Measurements from ENCODE around the gene ZNF428.

Gene ZNF428

GRCh38 chr19:43578787-43579186, 40.6 kb downstream of the ZNF428 start:
- no peak for TF ChIP-seq NFRKB (IDR thresholded peaks at IDR 0.05)
- TF ChIP-seq FOXA1 (IDR thresholded peaks at IDR 0.05): no peak
- TF ChIP-seq LEF1 (IDR thresholded peaks at IDR 0.05; ENCODE audit: borderline replicate concordance): no peak
- CTCF ChIA-PET: no interaction called here
- POLR2A ChIA-PET: interaction anchor here (1.7 kb wide), 1 partner anchor 17 kb away, joined by 8 read pairs; the partner anchor contains the start of genes IRGQ and ZNF576
- no peak for DNase-seq (ENCODE audit: extremely low spot score)

- TF ChIP-seq NFRKB (IDR thresholded peaks at IDR 0.05) (no peak), BHLHE40 (IDR thresholded peaks at IDR 0.05; ENCODE audit: borderline replicate concordance) (no peak), L3MBTL2 (conservative IDR thresholded peaks at IDR 0.05) (peak; percentile 58)
- POLR2A ChIA-PET: interaction anchor here (2.8 kb wide), 1 partner anchor 20 kb away, joined by 16 read pairs; the partner anchor contains the start of genes IRGQ and ZNF576
- DNase-seq (ENCODE audit: extremely low spot score): no peak
- CTCF ChIA-PET: interaction anchor here (0.6 kb wide), 2 partner anchors 76 to 145 kb away, joined by 3 to 10 read pairs; no protein-coding TSS in a partner anchor
Measured at GRCh38 chr19:43575955-43576878, 43.2 kb downstream of the ZNF428 start.

GRCh38 chr19:43575156-43575950, 44.1 kb downstream of the ZNF428 start, which contains the start of the genes PINLYP and XRCC1:
TSS of gene PINLYP (plus strand) at chr19:43575801. CDS start at chr19:43577192, 1,391 bp downstream.
TSS of gene XRCC1 (minus strand) at chr19:43575527. CDS start at chr19:43575458, 69 bp downstream.
- no peak for TF ChIP-seq ARNT (IDR thresholded peaks at IDR 0.05)
- TF ChIP-seq LEF1 (IDR thresholded peaks at IDR 0.05; ENCODE audit: borderline replicate concordance): no peak
- no peak for TF ChIP-seq SP1 (IDR thresholded peaks at IDR 0.05)
- TF ChIP-seq PKNOX1 (IDR thresholded peaks at IDR 0.05): no peak
- TF ChIP-seq TARDBP (IDR thresholded peaks at IDR 0.05): no peak
- no peak for TF ChIP-seq BHLHE40 (IDR thresholded peaks at IDR 0.05; ENCODE audit: borderline replicate concordance)
- no peak for TF ChIP-seq SUZ12 (IDR thresholded peaks at IDR 0.05)
- no peak for TF ChIP-seq ZNF384 (IDR thresholded peaks at IDR 0.05)
- TF ChIP-seq CTBP1 (IDR thresholded peaks at IDR 0.05; ENCODE audit: borderline replicate concordance): no peak
- no peak for TF ChIP-seq ELF4 (IDR thresholded peaks at IDR 0.05)
- TF ChIP-seq L3MBTL2 (conservative IDR thresholded peaks at IDR 0.05): no peak
- no peak for TF ChIP-seq FOXM1 (IDR thresholded peaks at IDR 0.05; ENCODE audit: borderline replicate concordance)
- TF ChIP-seq FOXK2 (IDR thresholded peaks at IDR 0.05): no peak
- no peak for TF ChIP-seq NFRKB (IDR thresholded peaks at IDR 0.05)
- TF ChIP-seq HDGF (IDR thresholded peaks at IDR 0.05; ENCODE audit: borderline replicate concordance): no peak
- TF ChIP-seq FOXA1 (IDR thresholded peaks at IDR 0.05): no peak
- POLR2A ChIA-PET: interaction anchor here (0.9 to 2.8 kb wide), 3 partner anchors 18 to 43 kb away, joined by 3 to 16 read pairs (median 4); partner anchors contain the start of genes IRGQ, ZNF575 and ZNF576
- DNase-seq (ENCODE audit: extremely low spot score): peak; percentile 99
- CTCF ChIA-PET: interaction anchor here (0.6 to 0.9 kb wide), 2 partner anchors 40 to 146 kb away, joined by 3 read pairs; no protein-coding TSS in a partner anchor

GRCh38 chr19:43574424-43575155, 44.8 kb downstream of the ZNF428 start:
- DNase-seq (ENCODE audit: extremely low spot score): no peak
- ChIA-PET CTCF (interaction anchor here (0.9 kb wide), 1 partner anchor 39 kb away, joined by 3 read pairs; no protein-coding TSS in a partner anchor), POLR2A (interaction anchor here (0.9 to 2.8 kb wide), 3 partner anchors 19 to 42 kb away, joined by 3 to 16 read pairs (median 4); partner anchors contain the start of genes IRGQ, ZNF575 and ZNF576)
- TF ChIP-seq CTBP1 (IDR thresholded peaks at IDR 0.05; ENCODE audit: borderline replicate concordance): no peak
- TF ChIP-seq FOXK2 (IDR thresholded peaks at IDR 0.05): no peak
- no peak for TF ChIP-seq L3MBTL2 (conservative IDR thresholded peaks at IDR 0.05)
- TF ChIP-seq FOXM1 (IDR thresholded peaks at IDR 0.05; ENCODE audit: borderline replicate concordance): no peak
- no peak for TF ChIP-seq PKNOX1 (IDR thresholded peaks at IDR 0.05)
- TF ChIP-seq SP1 (IDR thresholded peaks at IDR 0.05): no peak

GRCh38 chr19:43572171-43572588, 47.2 kb downstream of the ZNF428 start:
- ChIA-PET CTCF (no interaction called here), POLR2A (no interaction called here)
- DNase-seq (ENCODE audit: extremely low spot score): no peak
- TF ChIP-seq HDGF (IDR thresholded peaks at IDR 0.05; ENCODE audit: borderline replicate concordance) (no peak), PKNOX1 (IDR thresholded peaks at IDR 0.05) (no peak), SUZ12 (IDR thresholded peaks at IDR 0.05) (no peak), TARDBP (IDR thresholded peaks at IDR 0.05) (no peak), FOXM1 (IDR thresholded peaks at IDR 0.05; ENCODE audit: borderline replicate concordance) (no peak), L3MBTL2 (conservative IDR thresholded peaks at IDR 0.05) (no peak), ELF4 (IDR thresholded peaks at IDR 0.05) (no peak), ZNF384 (IDR thresholded peaks at IDR 0.05) (no peak), FOXA1 (IDR thresholded peaks at IDR 0.05) (no peak), BHLHE40 (IDR thresholded peaks at IDR 0.05; ENCODE audit: borderline replicate concordance) (no peak), ARNT (IDR thresholded peaks at IDR 0.05) (no peak), NFRKB (IDR thresholded peaks at IDR 0.05) (no peak), LEF1 (IDR thresholded peaks at IDR 0.05; ENCODE audit: borderline replicate concordance) (no peak), FOXK2 (IDR thresholded peaks at IDR 0.05) (no peak), CTBP1 (IDR thresholded peaks at IDR 0.05; ENCODE audit: borderline replicate concordance) (no peak), SP1 (IDR thresholded peaks at IDR 0.05) (no peak)
